AG04450 (cell line): ENCODE measurements around the gene OR10H1. TPM values are rescaled to one million over a fixed set of nuclear protein-coding genes. Genes with fewer than 3 reads are reported as not detected.
"Not testable (repeated sequence)": the region's sequence is repeated elsewhere in the genome, so short reads cannot be mapped to it uniquely, and the experiment has no call there.

ENCODE experiments used
- CTCF ChIA-PET: fragments of 300-600, 350-600 bp; formaldehyde crosslinking; extraction: SDS; loops from one replicate; lab custom pipeline; 2022; ENCODE audit warnings: antibody characterized with exemption, inconsistent platforms; lab: Charles Lee
- POLR2A ChIA-PET: fragments of 350-600 bp; formaldehyde crosslinking; extraction: SDS; loops from one replicate; lab custom pipeline; 2021; ENCODE audit warnings: antibody characterized with exemption, inconsistent platforms; lab: Yijun Ruan, JAX
- DNase-seq: peaks from one replicate; pipeline ENCODE4 v3.0.0-alpha.2; 2011; ENCODE audit warnings: low read depth, low spot score
- H3K27ac ChIP-seq: one replicate; pipeline ENCODE4 v1.5.1; 2012; ENCODE audit warnings: low read depth, low read length, control low read depth
- H3K27me3 ChIP-seq: one replicate; pipeline ENCODE4 v1.6.0; 2012; ENCODE audit warnings: low read length; ENCODE audit not compliant: control insufficient read depth, insufficient read depth
- H3K4me3 ChIP-seq: 2 replicates; pipeline ENCODE4 v1.5.1; 2011; ENCODE audit warnings: mild to moderate bottlenecking, low read depth, low read length, control low read depth
- H3K9me3 ChIP-seq: 2 replicates; pipeline ENCODE4 v1.5.1; 2012; ENCODE audit warnings: low read length; ENCODE audit not compliant: control insufficient read depth, insufficient read depth
- CTCF ChIP-seq: IDR thresholded peaks from 2 replicates; pipeline ENCODE4 v1.5.1; 2011; ENCODE audit warnings: low read depth, low read length, control low read depth, inconsistent platforms
- polyA plus RNA-seq: library from polyadenylated mRNA; depleted of rRNA; stranded (reverse); fragments of >200 nt; gene quantifications from 2 replicates; pipeline ENCODE4 v1.2.3, GENCODE V29; 2011

The OR10H1 gene
- polyA plus RNA-seq, 1 experiment: not detected

GRCh38 chr19:15841875-15842569 lies 26.6 kb upstream of the OR10H1 start:
- Histone ChIP-seq H3K27ac (no peak overlapping the region), H3K4me3 (no peak overlapping the region), H3K9me3 (no peaks in the 10 kb centered on the region), H3K27me3 (no peaks in the 10 kb centered on the region)
- DNase-seq: no peak
- ChIA-PET POLR2A (no interaction called here), CTCF (no interaction called here)
- TF ChIP-seq CTCF: no peak

- H3K27me3 ChIP-seq: no peaks in the 10 kb centered on the region
- no peak for DNase-seq
- ChIA-PET CTCF (no interaction called here), POLR2A (no interaction called here)
- TF ChIP-seq CTCF: no peak
- H3K27ac ChIP-seq: no peak overlapping the region
- no peak overlapping the region for H3K4me3 ChIP-seq
- peaks cover 7% of the 10 kb centered on the region; the same call in 1 of the 2 replicates for H3K9me3 ChIP-seq
These were observed 25.4 kb upstream of the OR10H1 start for GRCh38 chr19:15840833-15841232.

GRCh38 chr19:15839888-15840287 lies 24.4 kb upstream of the OR10H1 start:
- DNase-seq, H3K4me3 ChIP-seq, POLR2A ChIA-PET, H3K27me3 ChIP-seq, H3K27ac ChIP-seq, CTCF ChIA-PET, H3K9me3 ChIP-seq: not testable (repeated sequence)

- no peak for DNase-seq
- no peak overlapping the region for H3K4me3 ChIP-seq
- no peak overlapping the region for H3K27ac ChIP-seq
- H3K27me3 ChIP-seq: no peaks in the 10 kb centered on the region
- ChIA-PET CTCF (interaction anchor here (0.9 kb wide), 1 partner anchor 203 kb away, joined by 3 read pairs; no protein-coding TSS in a partner anchor), POLR2A (no interaction called here)
- no peak for TF ChIP-seq CTCF
- H3K9me3 ChIP-seq: peaks cover 7% of the 10 kb centered on the region; the same call in 1 of the 2 replicates
These were observed 22.9 kb upstream of the OR10H1 start for GRCh38 chr19:15838351-15838750.

GRCh38 chr19:15837221-15837731 lies 21.8 kb upstream of the OR10H1 start:
- TF ChIP-seq CTCF: no peak
- peak overlapping the region; percentile 98 for H3K27ac ChIP-seq
- peaks cover 7% of the 10 kb centered on the region; the same call in 1 of the 2 replicates for H3K9me3 ChIP-seq
- ChIA-PET POLR2A (no interaction called here), CTCF (no interaction called here)
- no peaks in the 10 kb centered on the region for H3K27me3 ChIP-seq
- DNase-seq: no peak
- H3K4me3 ChIP-seq: peak overlapping the region; percentile 77
